Cardiac septum (tissue), 1 donor: ENCODE results near the gene HNRNPAB. TPM values are rescaled to one million over a fixed set of nuclear protein-coding genes. Genes with fewer than 3 reads are reported as not detected.
"Not testable (repeated sequence)": the region's sequence is repeated elsewhere in the genome, so short reads cannot be mapped to it uniquely, and the experiment has no call there.

Experiments used
- DNase-seq: peaks from one replicate; pipeline ENCODE4 v3.0.0-alpha.2; 2020; ENCODE audit warnings: low spot score
- intact Hi-C: fragments of 100-400 bp; cut with DNase I; formaldehyde crosslinking; loops from one replicate; pipeline ENCODE4 v1.14.0; 2022
- total RNA-seq: library from RNA; stranded (reverse); fragmentation: NEBNext Ultra II Directional; extraction: Animal tissue kit (Norgen Biotek cat#: 25700); gene quantifications from one replicate; pipeline ENCODE4 v1.2.1, GENCODE V29; 2021
- donor health status: DM: no; HTN: no; CAD: no.

The HNRNPAB gene
- total RNA-seq, 1 donor from 2014 or later = 105 TPM

GRCh38 chr5:178224403-178224802 lies 20.1 kb downstream of the HNRNPAB start:
- intact Hi-C loops = no loop called here
- no peak for DNase-seq

GRCh38 chr5:178225174-178225573 lies 20.8 kb downstream of the HNRNPAB start:
- intact Hi-C loops = no loop called here
- no peak for DNase-seq

DNA sequence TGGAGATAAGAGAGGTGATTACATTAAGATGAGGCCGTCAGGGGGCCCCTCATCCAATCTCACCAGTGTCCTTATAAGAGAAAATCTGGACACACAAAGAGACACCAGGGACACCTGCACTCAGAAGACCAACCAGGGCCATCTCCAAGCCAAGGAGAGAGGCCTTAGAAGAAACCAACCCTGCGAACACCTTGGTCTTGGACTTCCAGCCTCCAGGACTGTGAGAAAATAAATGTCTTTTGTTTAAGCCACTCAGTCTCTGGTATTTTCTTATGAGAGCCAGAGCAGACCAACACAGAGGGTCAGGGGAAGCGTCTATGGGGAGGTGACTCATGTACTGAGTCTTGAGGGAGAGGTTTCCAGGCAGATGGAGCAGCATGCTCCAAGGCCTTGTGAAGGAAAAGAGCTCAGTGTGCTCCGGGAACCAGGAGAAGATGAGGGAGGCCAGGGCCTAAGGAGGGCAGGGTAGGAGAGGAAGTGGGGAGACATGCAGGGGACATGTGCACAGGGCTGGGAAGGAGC lies 22.9 kb downstream of the HNRNPAB start:
- no peak for DNase-seq
- intact Hi-C loops = no loop called here

DNA sequence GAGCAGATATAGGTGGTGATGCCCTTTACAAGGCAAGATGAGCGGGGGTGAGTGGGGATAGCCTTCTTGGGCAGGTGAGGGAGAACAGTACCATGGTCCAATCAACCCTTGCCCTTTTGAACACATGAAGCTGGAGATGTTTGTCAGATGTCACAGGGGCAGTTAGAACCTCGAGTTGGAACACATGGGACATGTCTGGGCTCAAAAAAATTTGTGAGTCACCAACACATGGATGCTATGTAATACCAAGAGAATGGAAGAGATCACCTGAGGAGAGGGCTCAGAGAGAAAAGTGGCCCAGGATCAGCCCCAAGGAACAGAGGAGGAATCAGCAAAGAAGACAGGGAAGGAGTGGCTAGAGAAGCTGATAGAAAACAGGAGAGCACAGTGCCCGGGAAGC lies 23.6 kb downstream of the HNRNPAB start:
- DNase-seq = no peak
- intact Hi-C loops = no loop called here

DNA sequence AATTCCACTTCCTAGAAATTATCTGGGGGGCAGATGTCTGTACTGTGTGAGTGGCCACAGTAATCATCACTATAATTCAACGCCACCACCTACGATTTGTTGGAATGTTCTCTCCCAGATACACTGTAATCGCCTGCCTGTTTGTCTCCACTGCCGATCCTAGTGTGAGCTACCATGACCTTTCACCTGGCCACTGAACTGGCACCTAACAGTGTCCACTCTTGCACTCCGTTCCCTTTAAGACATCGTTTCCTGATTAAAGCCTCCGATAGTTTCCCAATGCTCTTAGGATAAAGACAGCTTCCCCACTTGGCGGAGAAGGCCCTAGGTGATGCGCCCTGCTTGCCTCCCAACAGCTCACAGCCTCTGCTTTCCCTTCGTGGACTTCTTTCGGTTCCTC lies 24.3 kb downstream of the HNRNPAB start:
- no peak for DNase-seq
- intact Hi-C loops = no loop called here

- intact Hi-C loops, DNase-seq: not testable (repeated sequence)
Measured at GRCh38 chr5:178229111-178229510, 24.8 kb downstream of the HNRNPAB start.

DNA sequence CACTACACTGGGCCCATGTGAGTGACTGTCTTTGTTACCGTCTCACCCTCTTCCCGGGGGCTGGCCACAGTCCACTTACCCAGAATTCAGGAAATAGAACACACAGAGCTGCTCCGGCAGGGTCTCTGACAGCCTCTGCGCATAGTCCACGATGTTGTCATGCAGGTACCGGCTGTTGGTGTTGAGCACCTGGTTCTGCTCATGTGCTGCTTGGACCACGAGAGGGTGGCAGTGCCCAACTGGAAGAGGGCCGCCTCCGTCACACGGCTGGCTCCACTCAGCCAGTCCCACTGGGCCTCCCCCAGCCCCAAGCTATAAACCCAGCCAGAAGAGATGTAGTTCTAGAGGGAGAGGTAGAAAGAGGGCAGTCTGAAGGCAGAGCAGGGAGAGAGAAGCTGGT lies 25.5 kb downstream of the HNRNPAB start:
- no peak for DNase-seq
- intact Hi-C loops = no loop called here

DNA sequence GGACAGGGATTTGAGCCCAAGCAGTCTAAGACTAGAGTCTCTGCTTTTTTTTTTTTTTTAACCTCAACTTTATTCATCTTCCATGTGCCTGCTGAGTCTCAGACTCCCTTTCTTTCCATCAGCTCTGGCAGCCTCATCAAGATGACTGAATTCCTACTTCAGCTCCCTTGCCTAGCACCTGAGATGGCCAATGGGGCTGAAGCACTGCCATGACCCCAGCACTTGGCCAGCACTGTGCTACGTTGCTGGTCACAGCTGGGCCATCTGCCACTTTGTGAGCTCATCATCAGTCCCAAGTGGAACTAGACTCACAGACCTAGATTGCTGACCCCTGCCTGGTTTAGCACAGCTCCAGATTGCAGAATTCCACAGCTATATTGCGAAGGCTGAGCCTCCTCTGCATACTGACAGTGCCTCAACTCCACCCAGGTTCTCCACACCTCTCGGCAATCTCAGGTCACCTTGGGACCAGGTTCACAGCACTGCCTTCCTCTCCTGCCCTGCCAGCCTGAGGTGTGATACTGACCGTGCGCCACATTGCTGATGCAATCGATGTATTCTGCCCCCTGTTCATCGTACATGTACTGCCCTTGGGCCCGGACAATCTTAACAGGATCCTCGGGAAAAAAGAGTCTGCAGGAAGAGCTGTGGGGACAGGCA lies 26.7 kb downstream of the HNRNPAB start:
- no peak for DNase-seq
- intact Hi-C loops = no loop called here

DNA sequence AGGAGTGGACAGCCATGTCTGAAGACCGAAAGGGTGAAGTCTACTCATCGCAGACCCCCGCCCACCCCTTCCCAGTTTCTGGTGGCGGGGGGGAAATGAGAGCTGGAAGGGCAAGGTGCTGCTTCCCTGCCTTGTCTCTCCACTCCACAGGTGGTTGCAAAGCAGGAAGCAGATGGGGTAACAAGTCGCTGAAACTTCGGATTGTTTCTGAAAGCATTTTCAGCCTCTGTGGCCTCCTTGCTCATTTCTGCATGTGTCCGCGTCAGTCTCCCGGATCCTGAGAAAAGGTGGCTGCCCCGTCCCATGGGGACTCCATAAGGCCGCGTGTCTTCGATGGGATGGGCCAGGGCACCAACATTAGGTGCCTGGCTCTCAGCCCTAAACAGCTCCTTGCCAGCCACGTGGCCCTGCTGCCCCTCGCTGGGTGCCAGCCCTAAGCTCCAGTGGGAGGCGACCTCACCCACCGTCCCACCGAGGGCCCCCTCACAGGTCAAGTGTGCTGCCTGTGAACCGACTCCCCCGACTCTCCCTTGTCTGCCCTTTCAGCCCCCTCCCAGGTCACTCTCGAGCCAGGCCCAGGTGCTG lies 27.3 kb downstream of the HNRNPAB start:
- intact Hi-C loops = no loop called here
- DNase-seq = no peak

GRCh38 chr5:178232124-178232919 lies 28.0 kb downstream of the HNRNPAB start, which contains the start of gene PHYKPL:
TSS of gene PHYKPL (minus strand) at chr5:178232802. CDS start at chr5:178232550, 252 bp downstream.
- peak; percentile 91 for DNase-seq
- intact Hi-C loops = no loop called here

GRCh38 chr5:178232920-178233429 lies 28.6 kb downstream of the HNRNPAB start:
- no peak for DNase-seq
- intact Hi-C loops = no loop called here

DNA sequence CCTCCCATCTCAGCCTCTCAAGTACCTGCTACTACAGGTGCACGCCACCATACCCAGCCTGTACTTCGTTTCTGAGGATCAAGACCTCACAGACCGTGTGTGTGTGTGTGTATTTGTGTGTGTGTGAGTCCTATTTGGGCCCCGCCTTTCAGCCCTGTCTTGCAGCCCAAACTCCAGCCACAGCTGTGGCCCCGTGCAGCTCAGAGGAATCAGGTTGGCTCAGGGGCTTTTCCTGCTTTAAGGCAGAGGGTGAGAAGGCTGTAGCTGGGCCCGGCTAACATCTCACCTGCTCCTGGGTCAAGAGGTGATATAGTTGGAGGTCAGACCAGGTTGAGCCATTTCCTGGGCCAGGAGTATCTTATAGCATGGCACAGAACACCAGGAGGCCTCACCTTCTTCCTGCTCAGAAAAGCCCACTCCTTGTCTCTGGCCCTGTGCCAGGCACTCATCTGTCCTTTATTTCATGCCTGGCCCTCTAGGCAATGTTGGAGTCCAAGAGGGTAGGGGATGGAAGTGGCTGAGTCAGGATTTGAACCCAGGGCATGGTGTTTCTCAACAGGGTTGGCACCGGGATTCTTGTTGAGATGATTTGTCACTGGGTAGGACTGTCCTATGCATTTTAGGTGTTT lies 29.9 kb downstream of the HNRNPAB start:
- DNase-seq = no peak
- intact Hi-C loops = loop anchor here (1.0 kb wide), 1 partner anchor 356 kb away; the partner anchor contains the start of gene COL23A1

GRCh38 chr5:178234750-178235587 lies 30.6 kb downstream of the HNRNPAB start:
- no peak for DNase-seq
- intact Hi-C loops = loop anchor here (1.0 to 5.0 kb wide), 2 partner anchors 317 to 355 kb away; partner anchors contain the start of gene COL23A1

DNA sequence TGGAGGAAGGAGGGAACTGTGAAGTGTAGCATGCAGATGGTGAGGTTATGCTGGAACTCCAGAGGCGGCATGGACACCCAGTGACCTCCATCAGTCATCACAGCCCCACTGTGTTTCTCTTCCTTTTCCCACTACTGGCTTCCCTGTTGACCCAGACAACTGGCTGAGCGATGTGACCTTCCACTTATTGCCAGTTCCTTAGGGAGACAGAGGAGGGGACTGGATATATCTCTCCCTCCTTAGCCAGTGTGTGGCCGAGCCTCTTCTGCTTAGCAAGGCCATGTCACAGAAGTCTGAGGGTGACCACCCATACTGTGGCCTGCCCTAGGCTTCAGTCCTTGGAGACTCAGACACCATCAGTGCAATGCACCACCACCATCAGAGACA lies 31.2 kb downstream of the HNRNPAB start:
- no peak for DNase-seq
- intact Hi-C loops = loop anchor here (5.0 kb wide), 1 partner anchor 317 kb away; no protein-coding TSS in a partner anchor

- intact Hi-C loops = loop anchor here (2.0 to 5.0 kb wide), 2 partner anchors 31 to 316 kb away; no protein-coding TSS in a partner anchor
- no peak for DNase-seq
Measured at GRCh38 chr5:178236126-178236525, 31.8 kb downstream of the HNRNPAB start.

DNA sequence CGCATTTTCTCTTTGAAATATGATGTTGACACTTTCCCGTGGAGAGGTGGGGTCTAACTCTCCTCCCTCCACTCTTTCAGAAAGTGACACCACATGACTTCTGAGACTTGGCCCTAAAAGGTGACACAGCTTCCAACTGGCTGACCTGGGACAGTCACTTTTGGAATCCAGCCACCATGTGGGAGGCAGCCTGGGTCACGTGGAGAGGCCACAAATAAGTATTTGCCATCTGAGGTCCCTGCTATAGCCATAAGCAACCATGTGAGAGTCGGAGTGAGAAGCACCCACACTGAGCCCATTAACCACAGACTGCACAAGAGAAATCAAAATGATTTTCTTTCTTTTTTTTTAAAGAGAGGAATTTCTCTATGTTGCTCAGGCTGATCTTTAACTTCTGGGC lies 32.3 kb downstream of the HNRNPAB start:
- DNase-seq = no peak
- intact Hi-C loops = loop anchor here (2.0 to 5.0 kb wide), 2 partner anchors 30 to 316 kb away; no protein-coding TSS in a partner anchor

DNA sequence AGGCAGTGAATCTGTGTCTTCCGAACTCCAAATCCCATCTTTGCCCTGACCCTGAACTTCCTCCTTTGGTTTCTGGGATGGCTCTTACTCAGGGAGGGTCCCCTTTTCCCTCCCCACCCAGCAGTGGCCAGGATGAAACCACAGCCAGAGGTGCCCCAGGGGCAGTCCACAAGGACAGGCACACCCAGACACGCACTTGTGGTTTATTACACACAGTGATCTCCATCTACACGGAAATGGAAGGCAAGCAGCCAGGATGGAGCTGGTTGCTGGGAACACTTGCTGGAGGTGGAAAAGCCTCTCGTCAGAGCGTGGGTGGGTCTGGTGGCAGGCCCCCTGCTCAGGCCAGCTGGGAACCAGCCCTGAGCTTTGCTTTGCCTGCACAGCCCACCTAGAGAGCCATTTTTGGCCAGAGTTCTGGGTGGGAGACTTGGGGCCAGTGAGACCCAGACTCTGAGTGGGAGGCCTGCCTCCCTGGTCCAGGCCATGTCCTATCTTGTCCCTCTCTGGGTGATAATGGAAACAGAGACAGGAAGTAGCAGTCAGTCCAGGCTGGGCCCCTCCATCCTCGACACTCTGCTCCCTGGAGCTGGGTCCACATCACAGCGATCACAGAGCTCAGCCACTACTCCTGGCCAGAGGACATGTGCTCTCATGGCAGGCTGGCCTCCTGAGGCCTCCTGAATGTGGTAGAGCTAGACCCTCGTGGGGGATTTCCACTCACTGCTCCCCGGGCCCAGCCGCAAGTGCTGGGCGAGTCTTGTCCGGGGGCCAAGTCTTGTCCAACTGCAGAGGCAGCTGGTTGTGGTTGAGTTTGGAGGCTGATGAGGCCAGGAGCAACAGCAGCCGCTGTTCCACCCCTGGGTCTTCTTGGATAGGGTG lies 33.3 kb downstream of the HNRNPAB start:
- DNase-seq = no peak
- intact Hi-C loops = loop anchor here (2.0 to 5.0 kb wide), 2 partner anchors 29 to 315 kb away; no protein-coding TSS in a partner anchor

DNA sequence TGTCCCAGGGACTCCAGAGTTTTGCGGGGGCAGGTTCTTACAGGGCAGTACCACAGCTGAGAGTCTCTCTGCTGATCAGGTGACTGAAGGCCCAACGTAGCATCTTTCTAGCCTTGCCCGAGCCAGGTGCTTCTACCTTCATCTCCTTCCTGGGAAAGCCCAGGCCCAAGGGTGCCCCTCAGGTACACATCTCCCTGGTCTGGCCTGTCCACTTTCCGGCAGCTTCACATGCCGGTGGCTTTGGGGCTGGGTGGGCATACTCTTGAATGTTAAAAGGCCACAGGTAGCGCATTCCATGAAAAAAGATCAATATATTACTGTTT lies 33.9 kb downstream of the HNRNPAB start:
- intact Hi-C loops = loop anchor here (5.0 kb wide), 1 partner anchor 314 kb away; no protein-coding TSS in a partner anchor
- no peak for DNase-seq
